NCI-H2081 (cell line): Measurements from ENCODE around the gene FAM174C.

ENCODE experiments used
- DNase-seq, 2 experiments: peaks; one replicate each; lab custom pipeline; 2025; lab: John Stamatoyannopoulos, UW

Gene FAM174C

DNA sequence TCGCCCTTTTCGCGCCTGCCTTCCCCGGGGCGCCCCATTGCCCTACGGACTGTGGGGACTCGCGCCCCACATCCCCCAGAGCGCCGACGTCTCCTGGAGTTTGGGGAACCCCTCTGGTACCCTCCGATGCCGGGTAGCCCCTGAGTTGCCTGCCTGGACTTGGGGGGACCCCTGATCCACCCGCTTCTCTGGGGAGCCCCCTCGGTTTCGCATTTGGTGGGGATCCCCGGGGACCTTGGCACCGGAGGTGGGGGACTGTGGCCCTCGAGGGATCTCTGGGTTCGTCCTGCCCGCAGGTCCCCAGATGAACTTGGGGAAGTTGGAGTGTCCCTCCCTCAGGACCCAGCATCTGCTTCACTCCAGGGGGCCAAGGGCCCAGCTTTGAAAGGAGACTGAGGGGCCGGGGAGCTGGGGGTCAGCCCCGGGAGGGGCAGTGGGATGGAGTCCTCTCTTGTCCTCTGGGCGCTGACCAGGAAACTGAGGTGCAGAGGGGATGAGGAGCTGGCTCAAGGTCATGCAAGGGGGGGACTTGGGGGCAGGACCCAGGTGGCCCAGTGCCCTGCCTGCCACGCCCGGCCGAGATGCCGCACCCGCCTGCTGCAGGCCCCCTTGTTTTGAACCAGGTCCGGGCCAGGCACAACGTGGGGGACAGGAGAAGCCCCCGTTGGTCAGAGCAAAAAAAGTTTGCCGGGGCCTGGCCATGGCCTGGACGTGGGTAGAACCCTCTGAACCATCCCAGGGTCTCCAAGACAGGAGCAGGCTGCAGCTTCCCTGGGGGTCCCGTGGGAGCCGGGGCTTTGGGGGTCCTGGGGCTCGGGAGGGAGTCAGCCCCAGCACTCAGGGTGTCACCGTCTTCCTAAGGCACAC, 11.4 kb downstream of the FAM174C start:
- no peak for DNase-seq

DNA sequence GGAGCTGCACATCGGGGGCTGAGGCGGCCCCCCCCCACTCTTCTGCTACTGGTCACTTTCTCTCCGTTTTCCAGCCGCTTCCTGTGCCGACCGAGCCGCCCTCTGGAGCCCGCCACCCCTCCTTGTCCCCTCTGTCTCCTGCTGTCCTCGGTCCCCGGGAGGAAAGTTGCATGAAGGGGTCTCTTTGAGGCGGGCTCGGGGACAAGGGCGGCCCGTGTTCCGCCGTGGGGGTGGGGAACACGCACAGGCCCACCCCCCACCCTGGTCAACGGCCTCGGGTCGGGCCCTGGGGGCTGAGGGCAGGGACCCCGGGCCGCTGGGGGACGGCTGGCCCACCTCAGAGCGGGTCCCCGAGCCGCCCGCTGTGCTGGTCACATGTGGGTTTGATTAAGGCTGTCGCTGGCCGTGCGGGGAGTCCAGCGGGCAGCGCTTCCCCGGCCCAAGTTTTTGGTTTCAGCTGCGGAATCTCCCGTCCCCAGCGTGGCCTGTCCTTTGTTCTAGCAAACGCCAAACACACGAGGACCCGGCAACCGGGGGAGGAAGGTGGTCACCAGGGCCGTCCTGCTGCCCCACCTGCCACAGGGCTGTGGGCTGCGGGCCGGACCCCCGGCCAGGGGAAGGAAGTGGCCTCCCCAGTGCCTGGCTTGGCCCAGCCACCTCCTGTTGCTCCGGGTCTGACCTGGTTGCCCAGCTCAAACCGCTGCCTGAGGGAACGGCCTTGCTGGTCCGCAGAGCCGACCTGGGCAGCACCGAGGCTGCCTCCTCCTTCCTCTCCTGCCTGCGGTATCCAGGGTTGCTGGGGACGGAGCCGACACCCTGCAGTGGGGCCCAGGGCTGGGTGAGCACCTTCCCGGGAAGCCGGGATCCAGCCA, 12.3 kb downstream of the FAM174C start:
- no peak for DNase-seq

DNA sequence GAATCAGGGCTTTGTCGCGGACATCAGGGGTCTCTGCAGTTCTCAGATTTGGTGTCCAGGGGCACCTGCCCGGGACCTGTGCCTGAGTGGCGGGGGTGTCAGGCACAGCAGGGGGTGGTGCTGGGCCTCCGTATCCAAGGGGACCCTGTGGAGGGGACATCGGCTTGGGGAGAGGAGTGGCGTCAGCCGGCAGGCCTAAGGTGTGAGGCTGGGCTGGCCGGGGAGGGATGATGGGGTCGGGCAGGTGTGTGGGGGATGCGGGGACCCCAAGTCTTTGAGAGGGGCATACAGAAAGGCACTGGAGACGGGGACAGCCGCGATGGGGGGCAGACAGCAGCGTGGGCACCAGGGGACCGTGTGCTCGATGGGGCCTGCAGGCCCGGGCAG, 12.9 kb downstream of the FAM174C start:
- no peak for DNase-seq

DNA sequence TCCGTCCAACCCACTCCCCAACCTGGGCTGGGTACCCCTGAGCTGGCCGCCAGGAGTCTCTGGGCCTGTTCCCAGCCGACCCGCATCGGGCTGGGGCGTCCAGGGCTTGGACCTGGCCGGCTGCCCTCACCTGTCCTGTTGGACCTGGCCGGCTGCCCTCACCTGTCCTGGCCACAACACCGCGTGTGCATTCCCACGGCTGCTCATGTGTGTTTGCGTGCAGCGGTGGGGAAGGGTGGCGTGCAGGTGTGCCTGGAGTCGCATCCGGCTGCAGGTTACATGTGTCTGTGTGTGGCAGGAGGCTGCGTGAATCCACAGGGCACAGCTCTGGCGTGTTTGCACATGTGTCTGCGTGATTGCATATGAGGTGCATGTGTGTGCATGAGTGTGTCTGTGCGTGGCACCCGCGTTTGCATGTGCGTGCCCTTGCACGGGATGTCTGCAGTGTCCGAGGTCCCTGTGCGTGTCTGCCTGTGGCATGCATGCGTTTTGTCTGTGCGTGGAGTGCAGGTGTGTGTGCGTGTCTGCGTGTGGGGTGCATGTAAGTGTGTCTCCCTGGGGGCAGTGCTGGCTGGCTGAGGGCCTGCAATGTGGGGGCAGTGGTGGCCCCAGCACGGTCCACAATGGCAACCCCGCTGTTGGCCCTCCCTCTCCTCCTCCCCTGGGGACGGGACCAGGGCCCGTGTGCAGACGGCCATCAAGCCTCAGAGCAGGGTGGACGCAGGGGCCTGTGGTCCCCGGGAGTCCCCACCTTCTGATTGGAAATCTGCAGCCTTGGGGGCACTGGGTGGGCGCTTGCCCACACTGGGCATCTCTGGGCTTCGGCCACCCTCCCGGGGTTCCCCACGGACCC, 13.7 kb downstream of the FAM174C start:
- DNase-seq = no peak

DNA sequence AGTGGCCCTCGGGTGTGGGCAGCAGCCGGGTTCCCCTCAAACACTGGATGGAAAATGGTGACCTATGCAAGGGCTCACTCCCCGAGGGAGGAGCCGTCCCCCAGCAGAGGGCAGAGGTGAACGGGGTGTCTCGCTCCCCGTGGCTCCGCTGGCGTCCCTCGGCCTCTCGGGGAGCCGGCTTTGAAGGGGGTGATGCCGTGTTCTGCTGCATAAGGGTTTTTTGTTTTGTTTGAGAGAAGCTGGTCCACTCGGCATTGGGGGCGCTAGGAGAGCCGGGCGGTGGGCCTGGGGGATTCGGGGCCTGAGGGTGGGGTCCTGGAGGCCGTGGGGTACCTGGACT, 14.3 kb downstream of the FAM174C start:
- no peak for DNase-seq

DNA sequence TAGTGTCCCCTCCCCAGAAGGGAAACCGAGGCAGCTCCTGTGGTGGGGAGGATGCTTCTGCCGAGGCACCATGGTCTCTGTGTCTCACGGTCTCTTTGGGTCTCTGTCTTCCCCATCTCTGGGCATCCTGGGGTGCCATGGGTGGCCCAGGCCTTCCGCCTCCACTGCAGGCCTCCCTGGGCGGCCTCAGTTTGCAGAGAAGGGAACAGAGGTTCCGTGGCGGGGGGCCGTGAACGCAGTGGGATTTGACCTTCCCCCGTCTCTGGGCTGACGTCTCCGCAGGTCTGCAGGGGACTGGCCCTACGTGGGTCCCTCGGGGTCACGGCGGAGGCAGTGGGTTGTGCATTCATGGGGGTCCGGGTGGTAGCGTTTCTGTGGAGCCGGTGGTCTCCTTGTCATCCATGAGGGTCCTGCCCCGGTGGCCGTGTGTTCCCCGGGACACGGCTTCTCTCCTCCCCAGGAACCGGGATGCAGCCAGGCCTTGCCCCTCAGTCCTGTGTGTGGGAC, 14.9 kb downstream of the FAM174C start:
- DNase-seq = no peak

DNA sequence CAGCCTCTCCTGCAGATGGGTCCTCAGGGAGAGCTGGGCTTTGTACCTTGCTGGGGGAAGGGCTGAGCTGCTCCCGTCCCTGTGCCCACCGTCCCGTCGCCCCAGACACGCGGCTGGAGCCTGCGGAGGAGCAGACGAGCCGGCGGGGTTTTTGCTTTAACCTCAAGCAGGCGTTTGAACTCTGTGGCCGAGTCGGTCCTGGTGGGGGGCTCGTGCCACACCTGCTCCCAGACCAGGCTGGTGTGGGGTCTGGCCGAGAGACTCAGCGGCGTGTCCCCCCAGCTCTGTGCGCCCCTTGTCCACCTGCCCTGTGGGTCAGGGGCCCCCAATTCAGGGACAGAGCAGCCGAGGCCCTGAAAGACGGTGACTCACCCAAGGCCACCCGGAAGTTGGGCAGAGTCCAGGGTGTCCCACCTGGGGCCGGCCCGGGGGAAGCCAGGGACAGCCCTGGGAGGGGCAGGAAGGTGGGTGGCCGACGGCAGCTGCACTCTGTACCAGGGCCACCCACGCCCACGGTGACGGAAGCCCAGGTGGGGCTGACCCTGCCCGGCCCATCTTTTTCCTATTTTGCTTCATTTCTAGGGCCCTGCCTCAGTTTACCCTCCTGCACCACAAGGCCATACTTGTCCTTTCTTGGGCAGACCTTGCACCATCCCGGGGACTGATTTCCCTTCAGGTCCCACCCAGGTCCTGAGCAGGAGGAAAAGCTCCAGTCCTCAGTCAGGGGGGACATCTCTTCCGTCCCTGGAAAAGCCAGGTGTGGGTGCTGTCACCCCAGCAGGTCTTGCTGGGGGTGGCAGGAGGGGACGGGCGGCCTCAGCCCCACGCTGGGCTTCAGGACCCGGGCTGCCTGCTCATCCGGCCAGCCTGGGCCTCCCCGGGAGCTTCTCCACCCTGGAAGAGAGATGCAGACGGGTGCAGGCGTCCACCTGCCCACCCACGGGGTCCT, 15.6 kb downstream of the FAM174C start:
- no peak for DNase-seq

DNA sequence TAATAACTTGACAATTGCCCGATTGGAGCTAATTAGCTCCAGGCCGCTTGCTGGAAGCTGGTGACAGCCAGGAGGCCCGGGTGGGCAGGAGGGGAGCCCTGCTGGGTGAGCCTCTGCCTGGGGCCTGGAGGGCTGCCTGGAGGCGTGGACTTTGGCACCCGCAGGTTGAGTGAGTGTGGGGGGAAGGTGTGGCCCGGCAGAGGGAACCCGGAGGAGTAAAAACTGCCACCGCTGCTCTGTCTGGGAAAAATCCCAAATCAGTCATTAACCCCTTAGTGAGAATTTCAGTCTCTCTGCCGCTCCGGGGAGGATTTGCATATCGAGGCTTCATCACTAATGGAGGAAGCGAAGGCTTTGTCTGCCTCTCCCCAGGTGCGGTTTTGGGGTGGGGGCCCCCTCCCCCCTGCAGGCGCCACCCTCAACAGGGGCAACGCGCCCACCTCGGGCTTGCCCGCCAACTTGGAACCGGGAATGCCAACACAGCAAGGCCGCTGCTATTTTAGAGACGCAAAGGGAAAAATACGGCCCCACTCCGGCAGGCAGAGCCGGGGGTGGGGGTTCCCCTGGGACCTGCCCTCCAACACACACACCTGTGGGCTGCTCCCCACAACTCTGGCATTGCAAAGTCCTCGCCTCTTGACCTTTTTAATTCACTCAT, 16.6 kb downstream of the FAM174C start:
- DNase-seq = no peak

DNA sequence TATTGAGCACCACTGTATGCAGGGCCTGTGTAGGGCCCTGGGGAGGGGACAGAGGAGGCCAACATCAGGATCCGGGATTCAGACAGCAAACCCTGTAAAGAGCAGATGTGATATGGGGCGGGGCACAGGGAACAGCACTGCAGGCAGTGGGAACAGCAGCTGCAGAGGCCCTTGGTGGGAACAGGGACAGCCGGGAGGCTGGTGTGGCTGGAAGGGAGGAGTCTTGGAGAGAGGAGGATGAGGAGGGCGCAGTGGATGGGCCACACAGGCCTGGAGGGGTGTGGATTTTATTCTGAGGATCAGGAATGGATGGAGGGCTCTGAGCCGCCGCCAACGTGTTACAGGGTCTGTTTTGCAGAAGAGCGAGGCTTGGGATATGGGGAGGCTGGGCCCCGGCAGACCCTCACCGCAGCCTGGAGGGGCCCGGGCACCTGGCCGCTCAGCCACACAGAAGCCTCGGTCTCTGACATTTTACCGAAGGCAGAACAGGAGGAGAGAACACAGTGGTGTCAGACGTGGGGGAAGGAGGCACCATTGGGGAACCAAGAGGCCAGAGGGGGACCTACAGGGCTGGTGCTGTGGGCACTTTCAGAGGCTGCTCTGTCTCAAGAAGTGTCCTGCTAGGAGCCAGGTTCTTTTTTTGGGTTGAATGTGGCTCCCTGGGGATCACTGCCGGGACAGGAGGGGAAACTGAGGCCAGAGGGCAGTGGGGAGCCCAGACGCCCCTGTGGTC, 17.3 kb downstream of the FAM174C start:
- no peak for DNase-seq

DNA sequence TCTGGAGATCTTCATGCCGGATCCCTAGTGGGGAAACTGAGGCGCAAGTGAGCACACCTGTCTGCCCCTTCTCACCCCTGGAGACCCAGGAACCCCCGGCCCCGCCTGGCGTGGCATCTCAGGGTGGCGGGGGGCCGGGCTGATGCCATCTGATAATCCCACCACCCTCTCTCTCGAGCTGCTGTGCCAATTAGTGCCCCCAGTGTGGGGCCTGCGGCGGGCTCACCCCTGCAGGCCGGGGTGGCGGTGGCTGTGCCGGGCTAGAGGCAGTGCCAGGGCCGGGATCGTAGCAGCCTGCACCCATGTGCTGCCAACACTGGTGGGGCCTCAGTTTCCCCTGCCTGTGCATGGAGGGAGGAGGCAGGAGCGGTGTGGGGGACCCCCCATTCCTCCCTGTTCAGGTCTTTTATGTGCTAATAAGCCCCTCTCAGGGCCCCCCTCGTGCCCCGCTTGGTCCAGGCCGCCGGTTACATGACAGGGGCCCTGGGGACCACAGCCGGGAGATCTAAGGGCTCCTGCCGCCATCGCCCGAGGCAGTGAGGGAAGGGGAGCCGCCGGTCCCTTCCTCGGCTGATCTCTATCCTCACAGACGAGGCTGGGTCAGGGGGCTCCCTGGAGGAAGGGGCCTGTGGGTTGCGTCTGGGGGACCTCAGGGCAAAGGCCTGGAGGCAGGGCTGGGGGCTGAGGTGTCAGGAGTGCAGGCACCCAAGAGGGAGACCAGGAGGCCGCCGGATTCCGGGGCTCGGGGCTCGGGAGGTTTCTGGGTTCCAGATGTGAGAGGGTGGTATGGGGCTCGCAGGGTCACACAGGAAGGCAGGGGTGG, 18.7 kb downstream of the FAM174C start:
- no peak for DNase-seq

DNA sequence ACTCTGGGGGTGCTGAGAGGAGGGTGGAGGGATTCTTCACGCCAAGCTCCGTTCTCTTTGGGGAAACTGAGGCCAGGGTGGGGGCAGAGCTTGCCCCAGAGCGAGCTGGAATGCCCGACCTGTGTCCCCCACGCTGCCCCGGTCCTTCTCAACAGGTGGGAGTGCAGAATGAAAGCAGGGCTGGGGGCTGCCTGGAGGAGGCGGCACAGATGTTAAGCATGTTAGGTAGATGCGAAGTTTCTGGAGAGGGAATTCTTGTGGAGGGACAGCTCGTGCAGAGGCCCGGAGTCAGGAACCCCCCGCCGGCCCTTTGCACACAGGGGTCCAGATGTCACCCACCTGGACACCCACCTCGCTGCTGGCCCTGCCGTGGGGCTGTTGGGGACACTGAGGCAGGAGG, 19.4 kb downstream of the FAM174C start:
- no peak for DNase-seq

DNA sequence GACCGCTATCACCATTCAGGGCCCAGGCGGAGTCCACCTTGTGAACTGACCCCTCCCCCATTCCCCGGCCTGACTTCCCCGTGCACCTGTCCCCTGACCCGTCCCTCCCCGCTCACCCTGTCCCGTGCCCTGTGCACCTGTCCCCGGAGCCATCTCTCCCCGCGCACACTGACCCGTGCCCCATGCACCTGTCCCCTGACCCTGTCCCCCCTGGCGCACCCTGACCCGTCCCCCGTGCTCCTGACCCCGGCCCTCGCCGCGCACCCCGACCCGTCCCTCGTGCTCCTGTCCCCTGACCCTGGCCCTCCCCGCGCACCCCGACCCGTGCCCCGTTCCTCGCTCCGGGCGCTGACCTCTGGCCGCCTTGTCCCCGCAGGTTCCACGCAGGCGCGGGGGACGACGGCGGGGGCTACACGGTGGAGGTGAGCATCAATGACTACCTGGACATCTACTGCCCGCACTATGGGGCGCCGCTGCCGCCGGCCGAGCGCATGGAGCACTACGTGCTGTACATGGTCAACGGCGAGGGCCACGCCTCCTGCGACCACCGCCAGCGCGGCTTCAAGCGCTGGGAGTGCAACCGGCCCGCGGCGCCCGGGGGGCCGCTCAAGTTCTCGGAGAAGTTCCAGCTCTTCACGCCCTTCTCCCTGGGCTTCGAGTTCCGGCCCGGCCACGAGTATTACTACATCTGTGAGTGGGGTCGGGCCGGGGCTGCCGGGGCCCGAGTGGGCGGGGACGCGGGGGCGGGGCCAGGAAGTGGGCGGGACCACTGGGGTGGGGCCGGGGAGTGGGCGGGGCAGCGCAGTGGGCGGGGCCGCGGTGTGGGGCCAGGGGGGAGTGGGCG, 20.1 kb downstream of the FAM174C start:
- DNase-seq = no peak

DNA sequence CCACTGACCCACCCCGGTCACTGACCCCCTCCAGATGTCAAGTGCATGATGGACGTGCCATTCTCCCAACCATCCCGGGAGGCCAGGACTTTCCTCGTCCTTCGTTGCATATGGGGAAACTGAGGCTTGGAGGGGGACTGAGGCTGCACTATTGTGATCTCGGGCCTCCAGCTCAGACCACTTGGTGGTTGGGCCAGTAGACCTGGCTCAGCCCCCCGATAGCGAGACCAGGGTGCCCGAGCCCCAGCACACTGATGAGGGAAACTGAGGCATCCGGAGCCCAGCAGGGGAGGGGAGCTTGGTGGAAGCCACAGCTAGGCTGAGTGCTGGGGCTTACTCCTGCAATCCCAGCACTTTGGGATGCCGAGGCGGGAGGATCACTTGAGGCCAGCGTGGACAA, 20.7 kb downstream of the FAM174C start:
- DNase-seq = no peak

DNA sequence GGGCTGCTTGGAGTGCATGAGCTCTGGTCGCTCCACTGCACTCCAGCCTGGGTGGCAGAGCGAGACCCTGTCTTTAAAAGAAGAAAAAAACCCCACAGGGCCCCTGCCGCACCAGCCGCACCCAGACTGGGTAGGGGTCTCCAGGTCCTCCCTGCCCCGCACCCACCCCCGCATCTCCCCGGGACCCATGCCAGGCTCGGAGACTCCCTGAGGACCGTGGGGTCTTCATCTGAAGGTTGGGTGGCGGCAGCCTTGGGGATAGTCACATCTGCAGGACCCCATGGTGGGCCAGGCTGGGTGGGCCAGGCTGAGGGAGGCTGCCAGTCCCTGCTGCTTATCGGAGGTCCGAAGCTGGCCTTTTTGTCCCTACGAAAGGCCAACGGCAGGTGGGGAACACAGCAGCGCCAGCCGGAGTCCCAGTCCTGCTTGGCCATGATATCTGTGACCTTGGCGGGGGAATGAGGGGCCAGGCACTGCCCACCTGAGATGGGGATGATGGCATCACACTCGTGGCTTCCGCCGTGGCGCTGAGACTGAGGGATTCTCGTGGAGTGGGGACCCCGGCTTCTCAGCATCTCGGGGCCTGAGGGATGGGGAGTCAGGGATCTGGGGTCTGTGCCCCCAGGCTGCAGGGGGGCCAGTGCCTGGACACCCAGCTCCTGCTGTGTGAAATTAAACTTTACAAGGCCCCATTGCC, 21.4 kb downstream of the FAM174C start:
- no peak for DNase-seq

DNA sequence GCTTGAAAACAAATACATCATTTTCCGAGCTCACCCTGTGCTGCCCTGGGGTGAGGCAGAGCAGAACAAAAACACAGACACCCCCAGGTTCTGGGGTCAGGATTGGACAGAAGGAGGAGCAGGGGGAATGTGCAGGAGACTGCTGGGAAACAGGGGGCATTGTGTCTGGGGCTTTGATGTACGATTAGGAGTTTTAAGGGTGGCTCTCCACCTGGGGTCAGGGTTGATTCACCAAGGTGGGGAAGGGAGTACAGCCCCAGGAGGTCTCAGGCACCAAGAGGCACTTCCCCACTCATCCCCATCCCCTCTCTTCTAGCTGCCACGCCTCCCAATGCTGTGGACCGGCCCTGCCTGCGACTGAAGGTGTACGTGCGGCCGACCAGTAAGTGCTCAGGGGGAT, 22.9 kb downstream of the FAM174C start:
- DNase-seq = no peak

DNA sequence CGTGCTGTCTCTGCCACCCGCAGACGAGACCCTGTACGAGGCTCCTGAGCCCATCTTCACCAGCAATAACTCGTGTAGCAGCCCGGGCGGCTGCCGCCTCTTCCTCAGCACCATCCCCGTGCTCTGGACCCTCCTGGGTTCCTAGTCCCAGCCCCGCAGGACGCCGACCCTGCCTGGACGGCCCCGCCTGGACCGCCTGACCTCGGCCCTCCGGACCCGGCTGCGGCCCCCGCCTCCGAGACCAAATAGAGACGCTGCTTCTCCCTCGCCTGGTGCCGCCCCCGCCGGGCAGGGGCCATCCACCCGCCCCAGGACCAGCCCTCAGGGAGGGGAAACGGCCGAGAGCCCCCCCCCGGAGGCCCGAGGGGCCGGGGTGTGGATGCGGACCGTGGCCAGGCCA, 24.5 kb downstream of the FAM174C start:
- no peak for DNase-seq

DNA sequence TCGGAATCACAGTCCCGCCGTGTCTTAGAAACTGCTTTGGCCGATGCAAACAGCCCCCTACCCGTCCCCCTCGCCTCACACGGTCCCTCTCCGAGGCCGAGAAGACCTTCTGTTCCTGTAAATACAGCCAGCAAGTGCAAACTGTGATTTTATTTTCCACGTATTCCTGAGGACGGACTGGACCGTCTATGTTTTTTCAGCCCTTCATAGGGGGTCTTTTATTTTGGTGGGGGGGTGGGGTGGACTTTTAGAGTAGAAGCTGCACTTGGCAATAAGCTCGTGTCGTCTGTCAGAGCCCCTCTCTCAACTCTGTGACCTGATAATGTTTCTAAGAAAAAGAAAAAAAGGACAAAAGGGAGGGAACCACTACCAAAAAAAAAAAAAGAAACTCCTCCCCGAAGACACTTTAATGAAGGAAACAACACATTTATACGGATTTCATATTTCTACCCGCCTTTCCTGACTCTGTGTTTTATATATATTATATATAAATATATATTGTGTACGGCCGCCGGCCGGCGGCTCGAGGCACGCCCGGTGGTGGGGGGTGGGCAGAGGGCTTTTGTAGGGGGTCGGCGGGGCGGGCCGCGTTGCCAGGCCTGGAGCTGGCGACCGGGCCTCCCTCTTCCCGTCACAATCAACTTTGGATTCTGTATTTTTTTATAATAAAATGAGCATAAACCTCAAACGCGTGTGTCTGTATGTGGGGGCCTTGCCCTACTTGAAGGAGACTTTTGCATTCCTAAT, 25.6 kb downstream of the FAM174C start:
- no peak for DNase-seq
